Stimulated activated CD8-positive, alpha-beta memory T cell treated with anti-CD3 and anti-CD28 coated beads, Interleukin-15, amount 100 ng/mL, for 4 hours (primary cell): ENCODE results near the gene PEX11B.
A peak's percentile ranks its signal among the peaks of the same experiment; 100 is the strongest.
"Not testable (repeated sequence)": the region's sequence is repeated elsewhere in the genome, so short reads cannot be mapped to it uniquely, and the experiment has no call there.

Source experiments
- DNase-seq, 2 donors: peaks; one replicate each; pipeline ENCODE4 v3.0.0-alpha.2; 2020; ENCODE audit warnings: low read depth in 2 of 2

PEX11B gene

GRCh38 chr1:145952903-145953302, 34.4 kb upstream of the PEX11B start:
- DNase-seq, result no peak

GRCh38 chr1:145951526-145951925, 33.0 kb upstream of the PEX11B start:
- DNase-seq, result no peak

- DNase-seq, result no peak
These were observed 30.7 kb upstream of the PEX11B start for GRCh38 chr1:145949219-145949618.

- DNase-seq, result no peak
These were observed 29.0 kb upstream of the PEX11B start for GRCh38 chr1:145947551-145947950.

GRCh38 chr1:145946477-145946986, 28.0 kb upstream of the PEX11B start:
- DNase-seq, result no peak

GRCh38 chr1:145944532-145944931, 26.0 kb upstream of the PEX11B start:
- DNase-seq, result no peak

GRCh38 chr1:145942871-145943270, 24.4 kb upstream of the PEX11B start:
- no peak for DNase-seq

GRCh38 chr1:145942405-145942804, 23.9 kb upstream of the PEX11B start:
- DNase-seq, result no peak

GRCh38 chr1:145937436-145937835, 18.9 kb upstream of the PEX11B start:
- DNase-seq, result no peak

GRCh38 chr1:145936247-145936646, 17.7 kb upstream of the PEX11B start:
- DNase-seq, result no peak

- no peak for DNase-seq
These were observed 17.2 kb upstream of the PEX11B start for GRCh38 chr1:145935708-145936107.

- DNase-seq, result peak in 1 of 2 donors; percentile 12
These were observed 14.0 kb upstream of the PEX11B start for GRCh38 chr1:145932522-145933009.

GRCh38 chr1:145927916-145928643, 9.6 kb upstream of the PEX11B start:
- no peak for DNase-seq

- DNase-seq, result peak; percentile 82 to 93
These were observed 8.8 kb upstream of the PEX11B start, which contains the start of gene RBM8A for GRCh38 chr1:145927063-145927886. TSS of gene RBM8A (minus strand) at chr1:145927484. CDS start at chr1:145927426, 58 bp downstream.

- peak in 1 of 2 donors; percentile 7 for DNase-seq
These were observed 8.2 kb upstream of the PEX11B start for GRCh38 chr1:145926686-145927062.

GRCh38 chr1:145922266-145922665, 3.7 kb upstream of the PEX11B start:
- DNase-seq, result no peak

- DNase-seq, result not testable (repeated sequence)
These were observed 1.8 kb upstream of the PEX11B start for GRCh38 chr1:145920297-145920696.

GRCh38 chr1:145918992-145919939, 749 bp upstream of the PEX11B start:
- no peak for DNase-seq

GRCh38 chr1:145917595-145917994, 922 bp downstream of the PEX11B start:
- DNase-seq, result no peak

- no peak for DNase-seq
These were observed 1.8 kb downstream of the PEX11B start for GRCh38 chr1:145916745-145917144.

- no peak for DNase-seq
These were observed 6.3 kb downstream of the PEX11B start for GRCh38 chr1:145912128-145912641.
